PC-9 (cell line): Measurements from ENCODE around the gene TATDN2.

Source experiments
- EZH2 ChIP-seq: fragments of 200-600 bp; sonication (generic); IDR thresholded peaks from 2 replicates; pipeline ENCODE4 v1.8.0; 2017; ENCODE audit warnings: antibody characterized with exemption, low read depth
- TF ChIP-seq, protein P1 (sequence below): fragments of 200-600 bp; sonication (generic); conservative IDR thresholded peaks from 2 replicates; pipeline ENCODE4 v1.6.1; 2017; ENCODE audit warnings: mixed run types, antibody characterized with exemption, mild to moderate bottlenecking, moderate library complexity

DNA sequence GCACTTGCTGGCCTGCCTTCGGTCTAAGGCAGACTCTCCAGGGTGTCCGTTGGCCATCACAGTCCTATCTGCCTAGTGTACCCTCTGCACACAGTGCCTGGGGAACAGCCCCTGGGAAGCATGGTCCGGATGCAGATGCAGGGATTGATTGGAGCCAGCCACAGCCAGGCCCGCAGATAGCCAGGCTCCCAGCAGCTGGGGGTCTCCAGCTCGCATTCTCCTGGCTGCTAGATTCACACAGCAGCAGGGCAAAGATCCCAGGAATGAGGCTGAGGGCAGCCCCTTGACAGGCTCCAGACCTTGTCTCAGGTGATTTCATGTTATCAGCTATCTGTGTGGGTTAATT lies 42.1 kb upstream of the TATDN2 start:
- TF ChIP-seq, protein P1, sequence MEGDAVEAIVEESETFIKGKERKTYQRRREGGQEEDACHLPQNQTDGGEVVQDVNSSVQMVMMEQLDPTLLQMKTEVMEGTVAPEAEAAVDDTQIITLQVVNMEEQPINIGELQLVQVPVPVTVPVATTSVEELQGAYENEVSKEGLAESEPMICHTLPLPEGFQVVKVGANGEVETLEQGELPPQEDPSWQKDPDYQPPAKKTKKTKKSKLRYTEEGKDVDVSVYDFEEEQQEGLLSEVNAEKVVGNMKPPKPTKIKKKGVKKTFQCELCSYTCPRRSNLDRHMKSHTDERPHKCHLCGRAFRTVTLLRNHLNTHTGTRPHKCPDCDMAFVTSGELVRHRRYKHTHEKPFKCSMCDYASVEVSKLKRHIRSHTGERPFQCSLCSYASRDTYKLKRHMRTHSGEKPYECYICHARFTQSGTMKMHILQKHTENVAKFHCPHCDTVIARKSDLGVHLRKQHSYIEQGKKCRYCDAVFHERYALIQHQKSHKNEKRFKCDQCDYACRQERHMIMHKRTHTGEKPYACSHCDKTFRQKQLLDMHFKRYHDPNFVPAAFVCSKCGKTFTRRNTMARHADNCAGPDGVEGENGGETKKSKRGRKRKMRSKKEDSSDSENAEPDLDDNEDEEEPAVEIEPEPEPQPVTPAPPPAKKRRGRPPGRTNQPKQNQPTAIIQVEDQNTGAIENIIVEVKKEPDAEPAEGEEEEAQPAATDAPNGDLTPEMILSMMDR, result no peak
- TF ChIP-seq EZH2, result no peak
